Fibroblast of mammary gland (primary cell): ENCODE results near the gene CSF3.

ENCODE experiments used
- DNase-seq: peaks from one replicate; pipeline ENCODE4 v3.0.0-alpha.2; 2010; ENCODE audit warnings: low read depth
- H3K4me3 ChIP-seq: 2 replicates; pipeline ENCODE4 v1.5.1; 2011; ENCODE audit warnings: low read depth, mild to moderate bottlenecking, low read length, moderate library complexity; ENCODE audit not compliant: control insufficient read depth
- TF ChIP-seq, protein P1 (sequence below): conservative IDR thresholded peaks from 2 replicates; pipeline ENCODE4 v1.5.1; 2011; ENCODE audit warnings: low read depth, low read length, inconsistent platforms; ENCODE audit not compliant: control insufficient read depth, insufficient read depth

Gene CSF3

DNA sequence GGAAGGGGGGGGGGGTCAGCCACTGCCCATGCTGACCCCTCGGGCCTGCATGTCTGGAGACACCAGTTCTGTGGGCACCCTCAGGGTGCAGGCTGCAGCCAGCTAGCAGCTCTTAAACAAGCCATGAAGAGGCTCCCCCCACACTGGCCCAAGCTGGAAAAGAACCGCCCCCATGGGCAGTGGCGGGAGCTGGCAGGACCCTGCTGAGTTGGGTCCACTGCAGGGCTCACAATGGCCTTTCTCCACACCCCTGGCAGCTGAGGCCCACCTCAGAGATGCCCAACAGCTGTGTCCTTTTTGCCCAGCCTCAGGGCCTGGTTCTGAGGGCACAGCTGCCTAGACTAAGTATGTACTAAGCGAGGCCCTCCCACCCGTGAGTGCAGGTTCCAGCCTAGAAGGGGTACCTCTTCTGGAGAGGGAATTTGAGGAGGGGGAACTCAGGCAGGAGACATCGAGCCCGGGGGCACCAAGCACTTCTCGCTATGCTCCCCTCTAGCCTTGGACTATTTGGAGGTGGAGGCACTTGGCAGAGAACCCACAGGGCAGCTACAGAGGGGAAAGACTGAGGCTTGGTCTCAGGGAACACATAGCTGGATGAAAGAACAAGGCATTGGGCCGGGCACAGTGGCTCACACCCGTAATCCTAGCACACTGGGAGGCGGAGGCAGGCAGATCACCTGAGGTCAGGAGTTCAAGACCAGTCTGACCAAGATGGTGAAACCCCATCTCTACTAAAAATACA is 50.7 kb downstream of the CSF3 start:
- TF ChIP-seq, protein P1, sequence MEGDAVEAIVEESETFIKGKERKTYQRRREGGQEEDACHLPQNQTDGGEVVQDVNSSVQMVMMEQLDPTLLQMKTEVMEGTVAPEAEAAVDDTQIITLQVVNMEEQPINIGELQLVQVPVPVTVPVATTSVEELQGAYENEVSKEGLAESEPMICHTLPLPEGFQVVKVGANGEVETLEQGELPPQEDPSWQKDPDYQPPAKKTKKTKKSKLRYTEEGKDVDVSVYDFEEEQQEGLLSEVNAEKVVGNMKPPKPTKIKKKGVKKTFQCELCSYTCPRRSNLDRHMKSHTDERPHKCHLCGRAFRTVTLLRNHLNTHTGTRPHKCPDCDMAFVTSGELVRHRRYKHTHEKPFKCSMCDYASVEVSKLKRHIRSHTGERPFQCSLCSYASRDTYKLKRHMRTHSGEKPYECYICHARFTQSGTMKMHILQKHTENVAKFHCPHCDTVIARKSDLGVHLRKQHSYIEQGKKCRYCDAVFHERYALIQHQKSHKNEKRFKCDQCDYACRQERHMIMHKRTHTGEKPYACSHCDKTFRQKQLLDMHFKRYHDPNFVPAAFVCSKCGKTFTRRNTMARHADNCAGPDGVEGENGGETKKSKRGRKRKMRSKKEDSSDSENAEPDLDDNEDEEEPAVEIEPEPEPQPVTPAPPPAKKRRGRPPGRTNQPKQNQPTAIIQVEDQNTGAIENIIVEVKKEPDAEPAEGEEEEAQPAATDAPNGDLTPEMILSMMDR, result no peak
- H3K4me3 ChIP-seq, result no peak overlapping the region
- DNase-seq, result no peak
